ENCODE data around the gene RAB14. TPM values are rescaled to one million over a fixed set of nuclear protein-coding genes. Genes with fewer than 3 reads are reported as not detected.
A peak's percentile ranks its signal among the peaks of the same experiment; 100 is the strongest.

The RAB14 gene
- total RNA-seq, 1 donor from 2014 or later: 67.7 TPM

DNA sequence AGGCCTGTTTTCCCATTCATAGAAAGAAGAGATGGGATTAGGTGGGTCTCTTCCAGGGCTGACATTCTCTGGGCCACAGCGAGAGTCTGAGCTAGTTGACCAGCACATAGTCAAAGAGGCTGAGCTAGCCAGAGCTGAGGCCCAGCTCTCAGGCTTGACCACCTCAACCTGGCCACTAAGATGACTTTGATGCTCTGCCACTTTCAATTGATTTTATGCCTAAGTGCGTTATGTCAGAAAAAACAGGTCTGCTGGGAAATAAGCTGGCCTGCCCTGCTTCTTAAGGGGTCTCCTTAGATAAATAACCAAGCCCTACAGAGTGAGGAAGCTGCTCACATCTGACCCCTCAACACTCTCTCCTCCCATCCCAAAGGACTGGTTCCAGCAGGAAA is 20.0 kb upstream of the RAB14 start:
- DNase-seq (ENCODE audit: low spot score) (no peak), ATAC-seq (no peak)
- intact Hi-C loops (cut with DNase I): no loop called here

DNA sequence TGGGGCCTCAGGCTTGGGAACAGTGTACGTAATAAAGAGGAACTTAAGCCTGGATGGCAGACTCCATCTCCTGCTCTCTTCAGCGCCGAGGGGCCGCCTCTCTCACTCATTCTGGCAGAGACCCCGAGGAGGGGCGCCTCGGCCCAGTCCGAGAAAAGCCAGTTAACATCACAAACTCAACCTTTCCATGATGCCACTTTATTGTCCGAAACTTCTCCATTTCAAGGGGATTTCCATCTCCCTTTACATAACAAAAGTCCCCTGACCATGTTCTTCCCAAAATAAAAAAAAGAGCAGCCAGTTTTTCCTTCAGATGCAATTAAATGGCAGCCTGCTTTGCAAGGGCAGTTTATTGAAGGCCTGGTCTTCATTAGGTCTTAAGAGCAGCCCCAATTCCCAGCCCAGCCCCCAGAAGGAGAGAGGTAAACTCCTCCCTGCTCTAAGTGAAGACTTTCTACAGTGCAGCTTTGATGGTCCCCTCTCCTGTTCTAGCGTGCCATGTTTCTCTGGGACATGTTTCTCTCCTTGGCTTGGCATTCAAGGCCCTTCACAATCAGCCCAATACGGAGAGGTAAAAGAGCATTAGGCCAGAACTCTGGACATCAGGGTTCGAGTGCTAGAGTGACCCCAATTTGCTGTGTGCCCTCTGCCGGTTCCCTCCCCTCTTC is 19.5 kb upstream of the RAB14 start:
- no peak for ATAC-seq
- no peak for DNase-seq (ENCODE audit: low spot score)
- intact Hi-C loops (cut with DNase I): no loop called here

DNA sequence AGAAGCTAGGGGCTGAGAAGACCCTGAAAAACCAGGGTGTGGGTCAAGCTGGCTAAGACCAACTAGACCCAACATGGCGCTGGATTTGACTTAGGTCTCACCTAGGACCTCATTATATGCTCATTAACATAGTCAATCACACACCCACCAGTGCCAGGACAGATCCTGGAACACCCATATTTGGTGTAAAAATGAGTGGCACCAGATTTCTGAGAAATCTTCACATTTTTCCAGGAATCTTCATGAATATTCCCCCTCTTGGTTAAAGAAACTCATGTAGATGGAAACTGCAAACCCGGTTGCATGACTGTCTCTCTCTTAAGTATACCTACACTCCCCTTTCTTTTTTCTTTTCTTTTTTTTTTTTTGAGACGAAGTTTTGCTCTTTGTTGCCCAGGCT is 17.9 kb upstream of the RAB14 start:
- ATAC-seq (no peak), DNase-seq (ENCODE audit: low spot score) (no peak)
- intact Hi-C loops (cut with DNase I): loop anchor here (10.0 kb wide), 2 partner anchors 45 to 95 kb away; partner anchors contain the start of gene GSN

DNA sequence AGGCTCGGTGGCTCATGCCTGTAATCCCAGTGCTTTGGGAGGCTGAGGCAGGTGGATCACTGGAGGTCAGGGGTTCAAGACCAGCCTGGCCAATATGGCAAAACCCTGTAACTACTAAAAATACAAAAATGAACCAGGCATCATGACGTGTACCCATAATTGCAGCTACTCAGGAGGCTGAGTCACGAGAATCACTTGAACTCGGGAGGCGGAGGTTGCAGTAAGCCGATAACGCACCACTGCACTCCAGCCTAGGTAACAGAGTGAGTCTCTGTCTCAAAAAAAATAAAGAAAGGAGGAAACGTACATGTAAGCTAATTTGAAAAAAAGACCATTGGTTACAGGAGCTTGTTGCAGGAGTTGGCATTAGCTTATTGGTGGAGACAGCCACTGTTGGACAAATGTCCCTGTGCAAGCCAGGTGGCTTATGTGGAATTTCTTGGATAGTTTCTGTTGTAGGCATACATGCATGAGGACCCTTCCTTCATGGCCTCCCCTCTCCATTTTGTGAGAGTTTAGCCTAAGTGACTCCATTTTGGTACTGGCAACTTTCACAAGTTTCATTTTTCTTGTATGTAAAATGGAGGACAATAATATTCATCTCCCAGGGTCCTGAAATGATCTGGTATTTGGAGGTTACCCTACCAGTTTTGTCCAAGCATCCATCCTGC is 16.8 kb upstream of the RAB14 start:
- ATAC-seq (no peak), DNase-seq (ENCODE audit: low spot score) (no peak)
- intact Hi-C loops (cut with DNase I): loop anchor here (10.0 kb wide), 2 partner anchors 46 to 96 kb away; partner anchors contain the start of gene GSN

DNA sequence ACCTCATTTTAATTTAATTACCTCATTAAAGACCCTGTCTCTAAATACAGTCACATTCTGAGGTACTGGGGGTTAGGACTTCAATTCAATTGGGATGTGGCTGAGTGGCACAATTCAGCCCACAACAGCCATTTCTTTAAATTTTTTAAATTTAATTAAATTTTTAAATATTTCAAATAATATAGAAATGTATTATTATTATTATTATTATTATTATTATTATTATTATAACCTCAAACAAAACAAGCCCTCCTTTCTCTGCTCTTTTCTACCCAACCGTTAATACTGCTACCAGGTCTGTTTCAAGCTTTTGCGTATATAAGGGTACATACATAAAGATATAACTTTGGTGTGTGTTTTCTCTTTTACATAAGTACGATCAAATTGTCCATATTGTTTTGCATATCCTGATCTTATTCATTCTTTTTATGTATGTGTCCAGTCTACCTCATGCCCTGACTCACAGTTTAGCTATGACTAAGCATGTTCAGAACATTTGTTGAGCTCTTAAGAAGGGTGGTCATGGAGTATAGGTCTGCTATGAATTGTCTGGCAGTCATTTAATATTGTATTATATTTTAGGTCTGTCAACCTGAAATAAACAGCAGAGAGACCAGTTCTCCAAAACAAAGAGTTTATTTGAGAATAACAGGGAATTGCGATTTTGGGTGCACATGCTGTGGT is 16.1 kb upstream of the RAB14 start:
- ATAC-seq (no peak), DNase-seq (ENCODE audit: low spot score) (no peak)
- intact Hi-C loops (cut with DNase I): loop anchor here (10.0 kb wide), 2 partner anchors 47 to 97 kb away; partner anchors contain the start of gene GSN

DNA sequence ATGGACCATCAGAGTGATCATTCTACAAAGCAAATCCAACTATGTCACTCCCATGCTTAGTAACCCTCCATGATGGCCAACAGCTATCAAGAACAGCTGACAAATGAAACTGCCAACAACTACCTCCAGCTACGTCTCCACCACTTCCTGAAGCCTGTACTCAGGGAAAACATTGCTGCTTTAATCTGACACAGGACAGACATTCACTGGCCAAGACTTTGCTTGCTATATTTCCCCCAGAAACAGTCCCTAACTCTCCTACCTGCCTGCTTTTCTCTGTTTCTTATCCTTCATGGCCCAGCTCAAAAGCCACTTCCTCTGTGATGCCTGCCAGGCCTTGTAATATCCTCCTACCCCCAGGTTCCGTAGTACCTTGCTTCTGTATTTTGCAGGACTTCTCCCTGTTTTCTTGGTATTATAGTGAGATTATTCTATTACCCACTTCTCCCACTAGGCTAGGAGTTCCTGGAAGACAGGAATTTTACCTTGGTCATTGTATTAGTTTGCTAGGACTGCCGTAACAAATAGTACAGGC is 14.7 kb upstream of the RAB14 start:
- DNase-seq (ENCODE audit: low spot score): no peak
- ATAC-seq: no peak
- intact Hi-C loops (cut with DNase I): loop anchor here (10.0 kb wide), 2 partner anchors 48 to 98 kb away; partner anchors contain the start of gene GSN

DNA sequence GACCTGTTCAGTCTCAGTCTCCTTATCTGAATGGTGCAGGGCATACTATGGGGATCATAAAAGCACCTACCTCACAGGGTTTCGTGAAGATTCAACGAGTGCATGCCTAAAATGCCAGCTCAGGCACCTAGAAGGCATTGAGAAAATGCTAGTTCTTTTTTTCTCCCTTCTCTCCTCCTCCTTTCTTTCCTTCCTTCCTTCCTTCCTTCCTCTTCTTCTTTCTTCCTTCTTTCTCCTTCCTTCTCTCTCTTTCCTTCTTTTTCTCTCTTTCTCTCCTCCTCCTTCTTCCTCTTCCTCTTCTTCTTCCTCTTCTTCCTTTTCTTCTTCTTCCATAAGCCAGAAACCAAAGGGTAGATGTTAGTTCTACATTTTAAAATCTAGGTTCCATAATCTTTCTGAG is 12.3 kb upstream of the RAB14 start:
- DNase-seq (ENCODE audit: low spot score) (no peak), ATAC-seq (no peak)
- intact Hi-C loops (cut with DNase I): loop anchor here (10.0 kb wide), 2 partner anchors 51 to 101 kb away; partner anchors contain the start of gene GSN

DNA sequence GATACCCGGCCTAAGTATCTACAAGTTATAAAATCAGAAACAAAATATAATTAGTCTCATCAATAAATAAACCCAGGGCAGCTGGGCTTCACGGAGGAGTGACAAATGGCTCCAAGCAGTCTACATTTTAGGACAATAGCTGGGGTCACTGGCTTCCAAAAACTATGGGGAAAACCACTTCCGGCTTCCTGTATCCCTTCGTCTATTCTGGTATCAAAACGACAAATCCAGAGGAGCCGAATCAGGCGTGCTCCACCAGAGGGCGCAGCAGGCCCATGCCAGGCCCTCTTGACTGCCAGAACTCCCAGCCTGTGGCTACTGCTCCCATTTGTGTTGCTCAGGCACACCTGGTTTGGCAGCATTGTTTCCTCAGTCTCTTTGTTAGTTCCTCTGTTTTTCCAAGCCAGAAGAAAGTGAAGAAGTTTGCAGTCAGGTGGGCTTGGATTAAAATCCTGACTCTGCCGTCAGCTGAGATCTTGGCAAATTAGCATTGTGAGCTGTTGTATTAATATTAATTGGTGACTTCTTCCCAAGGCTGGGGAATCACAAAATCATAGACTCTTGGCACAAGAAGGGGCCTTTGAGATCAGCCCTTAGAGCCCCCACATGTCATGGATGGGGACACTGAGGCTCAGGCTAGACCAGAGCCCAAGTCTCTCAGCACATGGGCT is 11.6 kb upstream of the RAB14 start:
- ATAC-seq: peak; percentile 97
- intact Hi-C loops (cut with DNase I): loop anchor here (10.0 kb wide), 2 partner anchors 52 to 102 kb away; partner anchors contain the start of gene GSN
- DNase-seq (ENCODE audit: low spot score): peak; percentile 94

DNA sequence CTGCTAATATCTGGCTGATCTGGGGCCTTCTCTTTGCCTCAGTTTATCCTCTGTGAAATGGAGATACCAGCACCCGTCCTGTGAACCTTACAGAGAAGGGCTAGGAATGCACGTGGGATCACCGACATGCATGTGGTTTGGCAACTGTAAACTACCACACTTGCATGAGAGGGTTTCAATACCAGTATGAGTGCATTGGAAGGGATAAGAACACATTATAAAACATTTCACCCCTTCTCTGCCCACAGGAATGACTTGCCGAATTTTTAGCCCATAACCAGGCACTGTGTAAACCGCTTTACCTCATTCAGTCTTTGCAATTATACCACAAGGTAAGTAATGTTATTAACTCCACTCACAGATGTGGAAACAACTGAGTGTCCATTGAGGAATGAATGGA is 8.9 kb upstream of the RAB14 start:
- no peak for DNase-seq (ENCODE audit: low spot score)
- intact Hi-C loops (cut with DNase I): loop anchor here (10.0 kb wide), 2 partner anchors 54 to 104 kb away; partner anchors contain the start of gene GSN
- ATAC-seq: no peak

DNA sequence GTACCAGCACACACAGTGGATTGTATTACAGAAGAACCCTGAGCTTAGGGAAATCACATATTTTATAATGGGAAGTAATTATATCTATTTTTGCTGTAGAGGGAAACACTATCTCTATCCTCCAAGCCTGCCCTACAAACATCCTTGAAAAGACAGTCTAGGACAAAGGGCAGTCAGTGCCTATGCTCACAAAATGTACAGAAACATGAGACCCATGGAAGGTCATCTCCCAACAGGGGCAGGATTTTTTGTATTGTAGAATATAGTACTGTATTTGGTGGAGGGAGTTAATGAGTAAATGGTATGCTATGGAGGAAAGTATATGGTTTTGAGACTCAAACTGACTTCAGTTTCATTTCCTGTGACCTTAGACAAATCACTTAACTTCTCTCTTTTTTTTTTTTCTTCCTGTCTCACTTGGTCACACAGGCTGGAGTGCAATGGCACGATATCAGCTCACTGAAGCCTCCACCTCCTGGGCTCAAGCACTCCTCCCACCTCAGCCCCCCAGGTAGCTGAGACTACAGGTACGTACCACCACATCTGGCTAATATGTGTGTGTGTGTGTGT is 5.8 kb upstream of the RAB14 start:
- DNase-seq (ENCODE audit: low spot score) (no peak), ATAC-seq (no peak)
- intact Hi-C loops (cut with DNase I): loop anchor here (10.0 kb wide), 1 partner anchor 187 kb away; no protein-coding TSS in a partner anchor

DNA sequence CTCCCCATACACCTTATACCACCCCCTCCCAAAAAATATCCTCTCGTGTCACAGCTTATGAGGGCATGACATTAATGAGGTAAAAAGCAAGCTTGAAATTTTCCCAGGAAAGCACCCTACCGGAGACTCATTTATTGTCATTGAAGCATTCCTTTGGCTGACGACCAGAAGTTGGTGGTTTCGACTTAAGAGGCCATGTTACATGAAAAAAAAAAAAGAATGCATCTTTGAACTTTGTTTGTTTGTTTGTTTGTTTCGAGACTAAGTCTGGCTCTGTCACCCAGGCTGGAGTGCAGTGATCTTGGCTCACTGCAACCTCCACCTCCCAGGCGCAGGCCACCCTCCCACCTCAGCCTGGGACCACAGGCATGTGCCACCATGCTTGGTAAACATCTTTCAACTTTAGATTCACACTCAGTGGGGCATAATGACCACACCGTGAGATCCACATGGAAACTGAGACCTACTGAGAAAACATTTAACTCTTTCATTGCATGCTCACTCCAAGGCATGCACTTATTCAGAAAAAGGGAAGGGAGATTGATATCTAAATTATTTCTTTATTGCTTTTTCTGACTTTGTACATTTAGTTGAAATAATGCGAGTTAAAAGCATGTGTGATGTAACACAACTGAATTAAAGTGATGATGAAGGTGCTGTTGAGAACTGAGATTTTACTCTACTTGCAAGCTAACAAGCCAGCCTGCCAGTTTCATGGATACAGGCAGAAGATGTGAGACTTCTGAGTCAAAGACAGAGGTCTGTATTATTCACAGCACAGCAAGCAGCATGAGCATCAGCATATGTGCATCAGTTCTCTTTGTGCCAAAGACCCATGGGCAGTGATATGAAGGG is 5.1 kb upstream of the RAB14 start:
- intact Hi-C loops (cut with DNase I): loop anchor here (10.0 kb wide), 1 partner anchor 188 kb away; no protein-coding TSS in a partner anchor
- ATAC-seq (no peak), DNase-seq (ENCODE audit: low spot score) (no peak)

DNA sequence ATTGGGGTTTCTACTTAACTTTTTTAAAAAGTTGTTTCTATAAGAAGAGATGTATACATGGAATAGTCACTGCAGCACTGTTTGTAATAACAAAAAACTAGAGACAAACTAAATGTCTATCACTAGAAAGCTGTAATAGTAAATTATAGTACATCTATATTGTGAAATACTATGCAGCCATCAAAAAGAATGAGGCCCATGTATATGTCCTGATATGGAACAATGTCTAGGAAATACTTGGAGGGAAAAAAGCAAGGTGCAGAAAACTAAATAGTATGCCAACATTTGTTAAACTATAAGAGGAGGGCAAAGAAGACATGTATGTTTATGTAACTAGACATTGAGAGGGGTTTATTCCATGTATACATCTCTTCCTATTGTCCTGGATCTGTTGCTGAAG is 2.9 kb upstream of the RAB14 start:
- DNase-seq (ENCODE audit: low spot score) (no peak), ATAC-seq (no peak)
- intact Hi-C loops (cut with DNase I): loop anchor here (10.0 kb wide), 1 partner anchor 190 kb away; no protein-coding TSS in a partner anchor

DNA sequence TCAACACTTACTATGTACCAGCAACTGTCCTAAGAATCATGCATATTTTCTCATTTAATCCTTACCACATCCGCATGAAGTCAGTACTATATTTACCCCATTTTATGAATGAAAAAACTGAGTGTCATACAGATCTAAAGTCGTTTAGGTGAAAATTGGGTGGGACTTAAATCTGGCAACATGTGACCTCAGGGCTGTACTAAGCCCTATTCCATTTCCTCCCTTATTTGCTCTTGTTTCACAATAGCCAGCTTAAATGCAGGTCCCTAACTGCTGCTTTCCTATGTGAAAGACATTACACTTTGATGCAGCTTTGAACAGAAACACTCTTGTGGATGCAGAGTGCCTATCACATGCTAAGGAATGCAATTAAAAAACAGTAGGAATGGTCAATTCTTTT is 2.5 kb upstream of the RAB14 start:
- DNase-seq (ENCODE audit: low spot score) (no peak), ATAC-seq (no peak)
- intact Hi-C loops (cut with DNase I): loop anchor here (10.0 kb wide), 1 partner anchor 191 kb away; no protein-coding TSS in a partner anchor

DNA sequence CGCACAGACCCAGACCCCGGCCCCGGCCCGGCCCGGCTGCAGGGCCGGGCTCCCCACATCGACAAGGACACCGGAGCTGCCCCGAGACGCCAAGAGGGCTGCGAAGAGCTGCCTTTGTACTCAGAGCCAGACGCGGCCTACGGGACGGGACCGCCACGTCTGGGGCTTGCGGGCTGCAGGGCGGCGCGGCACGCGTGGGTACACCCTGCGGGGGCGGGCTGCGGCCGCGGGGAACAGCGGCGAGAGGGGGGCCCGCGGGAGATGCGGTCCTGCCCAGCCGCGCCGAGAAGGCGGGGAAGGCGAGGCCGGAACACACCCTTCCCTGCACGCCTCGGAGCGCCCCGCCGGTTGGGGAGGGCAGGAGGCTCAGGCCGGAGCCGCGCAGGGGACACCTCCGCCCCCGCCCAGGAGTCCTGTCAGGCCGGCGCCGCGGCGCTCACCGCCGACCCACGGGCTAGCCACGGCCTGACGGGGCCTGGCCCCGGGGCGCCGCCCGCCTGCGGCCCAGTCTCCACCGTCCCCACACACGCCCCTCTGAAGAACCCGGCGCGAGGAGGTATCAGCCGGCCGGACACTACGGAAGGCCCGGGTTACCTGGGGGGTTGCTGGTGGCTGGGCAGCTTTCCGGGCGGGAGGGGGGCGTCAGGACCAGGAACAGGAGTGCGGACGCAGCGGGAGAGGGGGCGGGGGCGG is 478 bp downstream of the RAB14 start:
- peak; percentile 48 for ATAC-seq
- peak; percentile 70 for DNase-seq (ENCODE audit: low spot score)
- intact Hi-C loops (cut with DNase I): loop anchor here (10.0 kb wide), 1 partner anchor 194 kb away; no protein-coding TSS in a partner anchor

DNA sequence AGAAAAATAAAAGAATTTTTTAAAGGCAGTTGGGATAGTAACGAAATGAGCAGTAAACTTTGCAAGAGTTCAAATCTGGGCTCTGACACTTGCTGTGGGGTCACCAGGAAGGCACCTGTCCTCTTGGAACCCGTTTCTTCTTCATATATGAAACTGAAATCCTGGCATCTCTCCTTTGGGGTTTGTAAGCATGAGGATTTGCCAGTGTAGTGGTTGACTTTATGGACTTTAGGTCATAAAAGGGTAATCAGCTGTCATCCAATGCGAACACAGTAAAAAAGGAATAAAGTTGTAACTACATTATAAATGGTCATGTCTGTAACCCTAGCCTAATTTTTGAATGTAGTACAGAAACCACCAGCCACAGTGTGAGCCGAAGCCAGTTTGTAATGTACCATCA is 1.3 kb downstream of the RAB14 start:
- ATAC-seq (no peak), DNase-seq (ENCODE audit: low spot score) (no peak)
- intact Hi-C loops (cut with DNase I): loop anchor here (10.0 kb wide), 1 partner anchor 194 kb away; no protein-coding TSS in a partner anchor

DNA sequence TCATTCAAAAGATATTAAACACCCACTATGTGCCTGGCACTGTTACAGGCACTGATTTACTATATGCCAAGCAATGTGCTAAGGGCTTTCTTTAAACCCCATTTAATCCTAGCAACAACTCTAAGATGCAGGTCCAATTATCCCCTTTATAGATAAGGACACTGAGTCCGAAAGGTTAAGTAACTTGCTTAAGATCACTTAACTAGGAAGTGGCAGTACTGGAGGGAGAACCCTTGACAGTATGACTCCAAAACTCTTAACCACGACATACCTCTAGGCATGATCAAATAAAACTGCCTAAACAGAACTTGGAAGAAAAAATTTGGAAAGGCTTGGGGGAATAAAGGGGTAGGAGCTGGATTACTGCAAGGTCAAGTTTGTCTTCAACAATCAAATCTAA is 1.7 kb downstream of the RAB14 start:
- ATAC-seq (no peak), DNase-seq (ENCODE audit: low spot score) (no peak)
- intact Hi-C loops (cut with DNase I): loop anchor here (10.0 kb wide), 1 partner anchor 195 kb away; no protein-coding TSS in a partner anchor

DNA sequence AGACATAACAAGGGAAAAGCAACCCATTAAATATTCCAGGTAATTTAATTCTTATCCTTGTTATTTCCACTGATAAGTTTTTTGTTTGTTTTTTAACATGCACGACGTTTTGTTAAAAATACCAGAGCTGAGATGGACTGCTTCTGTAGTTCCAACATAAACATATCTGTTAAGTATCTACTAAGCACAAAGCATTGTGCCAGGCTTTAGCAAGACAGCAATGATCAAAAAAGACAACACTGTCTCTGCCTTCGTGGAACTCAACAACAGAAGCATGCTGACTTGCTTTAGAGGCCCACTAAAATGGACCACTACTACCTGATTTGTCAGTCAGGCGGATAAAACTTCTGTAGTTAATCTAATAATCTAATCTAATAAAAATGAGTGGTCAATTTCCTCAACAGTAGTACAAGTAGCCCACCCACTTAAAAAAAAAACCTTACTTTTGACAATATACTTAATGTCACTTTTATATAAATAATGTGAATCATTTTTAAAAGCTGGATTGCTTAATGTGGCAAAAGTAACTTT is 3.1 kb downstream of the RAB14 start:
- no peak for ATAC-seq
- no peak for DNase-seq (ENCODE audit: low spot score)
- intact Hi-C loops (cut with DNase I): no loop called here
